ENCODE measurements around the gene DDX39B. TPM values are rescaled to one million over a fixed set of nuclear protein-coding genes. Genes with fewer than 3 reads are reported as not detected.
A peak's percentile ranks its signal among the peaks of the same experiment; 100 is the strongest.
"Not testable (repeated sequence)": the region's sequence is repeated elsewhere in the genome, so short reads cannot be mapped to it uniquely, and the experiment has no call there.

The DDX39B gene
- total RNA-seq, 4 donors from 2014 or later: 254 to 449 (median 281) TPM

DNA sequence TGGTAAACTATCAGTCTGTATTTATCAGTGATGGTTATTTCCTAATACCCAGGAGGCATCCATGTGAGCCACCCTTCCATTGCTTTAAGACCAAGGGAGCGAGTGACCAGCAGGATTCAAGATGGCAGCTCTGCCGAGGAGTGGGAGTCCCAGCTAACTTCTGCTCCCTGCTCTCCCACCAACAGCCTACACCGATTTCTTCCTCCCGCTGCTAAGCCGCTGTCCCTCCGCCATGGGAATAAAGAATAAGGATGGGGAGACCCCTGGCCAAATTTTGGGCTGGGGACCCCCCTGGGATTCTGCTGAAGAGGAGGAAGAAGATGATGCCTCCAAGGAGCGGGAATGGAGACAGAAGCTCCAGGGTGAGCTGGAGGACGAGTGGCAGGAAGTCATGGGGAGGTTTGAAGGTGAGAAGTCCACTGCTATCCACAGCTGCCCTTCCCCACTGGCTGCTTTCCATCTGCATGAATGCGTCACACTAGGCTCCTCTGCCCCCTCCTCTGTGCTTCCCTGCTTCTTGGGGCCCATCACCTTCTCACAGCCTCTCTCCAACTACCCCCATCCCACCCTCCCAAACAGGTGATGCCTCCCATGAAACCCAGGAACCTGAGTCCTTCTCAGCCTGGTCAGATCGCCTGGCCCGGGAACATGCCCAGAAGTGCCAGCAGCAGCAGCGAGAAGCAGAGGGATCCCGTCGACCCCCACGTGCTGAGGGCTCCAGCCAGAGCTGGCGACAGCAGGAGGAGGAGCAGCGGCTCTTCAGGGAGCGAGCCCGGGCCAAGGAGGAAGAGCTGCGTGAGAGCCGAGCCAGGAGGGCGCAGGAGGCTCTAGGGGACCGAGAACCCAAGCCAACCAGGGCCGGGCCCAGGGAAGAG lies 15.9 kb upstream of the DDX39B start:
- H3K36me3 ChIP-seq: peaks cover 52% of the 10 kb centered on the region
- no peak overlapping the region for H3K4me3 ChIP-seq
- DNase-seq (ENCODE audit: low spot score in 2 of 2): no peak
- TF ChIP-seq EP300 (IDR thresholded peaks at IDR 0.05): no peak
- TF ChIP-seq POLR2AphosphoS5 (IDR thresholded peaks at IDR 0.05): no peak
- no peak for TF ChIP-seq POLR2A (IDR thresholded peaks at IDR 0.05)
- TF ChIP-seq, protein P1, sequence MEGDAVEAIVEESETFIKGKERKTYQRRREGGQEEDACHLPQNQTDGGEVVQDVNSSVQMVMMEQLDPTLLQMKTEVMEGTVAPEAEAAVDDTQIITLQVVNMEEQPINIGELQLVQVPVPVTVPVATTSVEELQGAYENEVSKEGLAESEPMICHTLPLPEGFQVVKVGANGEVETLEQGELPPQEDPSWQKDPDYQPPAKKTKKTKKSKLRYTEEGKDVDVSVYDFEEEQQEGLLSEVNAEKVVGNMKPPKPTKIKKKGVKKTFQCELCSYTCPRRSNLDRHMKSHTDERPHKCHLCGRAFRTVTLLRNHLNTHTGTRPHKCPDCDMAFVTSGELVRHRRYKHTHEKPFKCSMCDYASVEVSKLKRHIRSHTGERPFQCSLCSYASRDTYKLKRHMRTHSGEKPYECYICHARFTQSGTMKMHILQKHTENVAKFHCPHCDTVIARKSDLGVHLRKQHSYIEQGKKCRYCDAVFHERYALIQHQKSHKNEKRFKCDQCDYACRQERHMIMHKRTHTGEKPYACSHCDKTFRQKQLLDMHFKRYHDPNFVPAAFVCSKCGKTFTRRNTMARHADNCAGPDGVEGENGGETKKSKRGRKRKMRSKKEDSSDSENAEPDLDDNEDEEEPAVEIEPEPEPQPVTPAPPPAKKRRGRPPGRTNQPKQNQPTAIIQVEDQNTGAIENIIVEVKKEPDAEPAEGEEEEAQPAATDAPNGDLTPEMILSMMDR (IDR thresholded peaks at IDR 0.05): no peak
- no peaks in the 10 kb centered on the region for H3K9me3 ChIP-seq
- 71% methylated on average over 14 of the region's 24 CpGs for WGBS
- H3K4me1 ChIP-seq: peaks cover 26% of the 10 kb centered on the region
- no peaks in the 10 kb centered on the region for H3K27me3 ChIP-seq
- no peak overlapping the region for H3K27ac ChIP-seq

DNA sequence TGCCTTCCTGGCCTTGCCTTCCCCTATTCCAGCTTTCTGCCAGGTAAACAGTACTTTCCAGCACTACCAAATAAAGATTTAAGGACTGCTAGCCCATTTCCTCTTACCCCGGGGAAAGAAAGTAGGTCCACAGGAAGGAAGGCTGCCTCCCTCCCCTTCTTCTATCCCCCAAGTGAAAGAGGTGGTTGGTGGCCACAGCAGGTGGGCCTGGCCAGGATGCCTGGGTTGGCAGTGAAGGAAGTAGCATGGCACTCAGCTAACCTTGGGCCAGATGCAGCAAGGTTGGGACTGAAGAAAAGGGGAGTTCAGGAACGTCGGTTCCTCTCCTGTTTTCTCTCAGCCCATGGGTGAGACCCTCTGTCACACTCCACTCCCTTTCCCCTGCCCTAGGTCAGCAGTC lies 14.5 kb upstream of the DDX39B start:
- no peak for TF ChIP-seq EP300 (IDR thresholded peaks at IDR 0.05)
- TF ChIP-seq POLR2A (IDR thresholded peaks at IDR 0.05): no peak
- no peak for TF ChIP-seq POLR2AphosphoS5 (IDR thresholded peaks at IDR 0.05)
- TF ChIP-seq, protein P1 (IDR thresholded peaks at IDR 0.05): no peak
- Histone ChIP-seq H3K9me3 (no peaks in the 10 kb centered on the region), H3K36me3 (peaks cover 61% of the 10 kb centered on the region), H3K27ac (no peak overlapping the region), H3K4me1 (peaks cover 25% of the 10 kb centered on the region), H3K27me3 (no peaks in the 10 kb centered on the region), H3K4me3 (no peak overlapping the region)
- 78% methylated on average over 3 of the region's 3 CpGs for WGBS
- no peak for DNase-seq (ENCODE audit: low spot score in 2 of 2)

DNA sequence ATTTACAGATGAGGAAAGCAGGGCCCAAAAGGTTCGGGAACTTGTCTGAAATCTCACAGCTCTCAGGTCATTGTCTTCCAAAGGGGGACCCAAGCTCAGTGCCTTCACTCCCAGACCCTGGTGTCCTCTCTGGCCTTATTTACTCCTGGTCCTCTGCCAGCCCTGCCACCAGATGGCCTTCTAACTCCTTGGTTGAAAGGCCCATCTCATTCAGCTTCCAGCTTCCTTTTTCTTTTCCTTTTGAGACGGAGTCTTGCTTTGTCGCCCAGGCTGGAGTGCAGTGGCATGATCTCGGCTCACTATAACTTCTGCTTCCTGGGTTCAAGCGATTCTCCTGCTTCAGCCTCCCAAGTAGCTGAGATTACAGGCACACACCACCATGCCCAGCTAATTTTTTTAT lies 9.6 kb upstream of the DDX39B start:
- DNase-seq (ENCODE audit: low spot score in 2 of 2); H3K9me3 ChIP-seq; H3K27ac ChIP-seq; H3K27me3 ChIP-seq; H3K4me3 ChIP-seq: not testable (repeated sequence)
- Histone ChIP-seq H3K4me1 (peaks cover 18% of the 10 kb centered on the region), H3K36me3 (peaks cover 51% of the 10 kb centered on the region)
- 63% methylated on average over 5 of the region's 5 CpGs for WGBS

DNA sequence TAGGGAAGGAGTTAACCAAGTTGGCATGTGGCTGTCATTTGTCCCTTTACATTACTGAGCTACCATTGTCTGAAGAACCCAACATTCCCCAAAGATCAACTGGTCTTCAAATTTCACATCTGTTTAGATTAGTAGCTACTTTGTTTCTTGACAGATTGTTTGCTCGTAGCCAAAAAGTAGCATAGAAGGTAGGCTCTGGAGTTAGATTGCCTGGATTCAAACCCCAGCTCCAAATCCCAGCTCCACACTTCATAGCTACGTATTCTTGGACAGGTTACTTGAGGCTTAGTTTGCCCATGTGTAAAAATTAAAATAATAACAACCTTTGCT lies 6.7 kb upstream of the DDX39B start:
- DNase-seq (ENCODE audit: low spot score in 2 of 2): no peak
- 87% methylated on average over 2 of the region's 2 CpGs for WGBS
- Histone ChIP-seq H3K36me3 (peaks cover 38% of the 10 kb centered on the region), H3K9me3 (no peaks in the 10 kb centered on the region), H3K27ac (peak overlapping the region; percentile 57), H3K27me3 (no peaks in the 10 kb centered on the region), H3K4me3 (peak overlapping the region; percentile 40), H3K4me1 (peaks cover 22% of the 10 kb centered on the region)
- TF ChIP-seq POLR2AphosphoS5 (IDR thresholded peaks at IDR 0.05) (no peak), POLR2A (IDR thresholded peaks at IDR 0.05) (no peak), EP300 (IDR thresholded peaks at IDR 0.05) (no peak)
- TF ChIP-seq, protein P1 (IDR thresholded peaks at IDR 0.05): no peak

DNA sequence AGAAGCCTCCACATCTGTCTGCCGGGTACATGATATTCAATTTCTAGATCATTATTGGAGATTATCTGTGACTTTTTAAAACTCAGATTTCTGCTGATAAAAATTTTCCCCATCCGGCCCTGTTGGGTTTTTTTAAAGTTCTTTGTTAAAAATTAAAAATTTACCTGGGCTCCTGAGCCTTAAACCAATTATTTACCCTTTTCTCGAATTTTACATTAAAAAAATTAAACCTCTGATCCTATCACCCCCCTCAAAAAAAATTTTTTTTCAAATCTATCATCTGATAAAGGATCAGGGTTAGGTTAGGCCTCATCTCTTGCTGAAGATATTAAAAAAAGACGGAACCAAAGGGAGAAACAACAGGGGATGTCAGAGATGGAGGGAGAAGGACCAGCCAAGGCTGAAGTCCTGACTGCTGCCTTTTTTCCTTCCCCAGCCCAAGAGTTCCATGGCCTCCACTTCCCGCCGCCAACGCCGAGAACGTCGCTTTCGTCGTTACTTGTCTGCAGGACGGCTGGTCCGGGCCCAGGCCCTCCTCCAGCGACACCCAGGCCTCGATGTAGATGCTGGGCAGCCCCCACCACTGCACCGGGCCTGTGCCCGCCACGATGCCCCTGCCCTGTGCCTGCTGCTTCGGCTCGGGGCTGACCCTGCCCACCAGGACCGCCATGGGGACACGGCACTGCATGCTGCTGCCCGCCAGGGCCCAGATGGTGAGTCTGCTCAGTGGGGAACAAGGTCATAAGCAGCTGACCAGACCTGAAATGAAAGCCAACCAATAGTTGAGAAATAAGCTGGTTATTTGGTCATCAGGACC lies 6.1 kb upstream of the DDX39B start:
- Histone ChIP-seq H3K4me3 (peak overlapping the region; percentile 40), H3K36me3 (peaks cover 34% of the 10 kb centered on the region), H3K27ac (peak overlapping the region; percentile 57), H3K9me3 (no peaks in the 10 kb centered on the region), H3K4me1 (peaks cover 25% of the 10 kb centered on the region), H3K27me3 (no peaks in the 10 kb centered on the region)
- WGBS: 78% methylated on average over 24 of the region's 24 CpGs
- DNase-seq (ENCODE audit: low spot score in 2 of 2): peak in 1 of 2 donors; percentile 74
- TF ChIP-seq EP300 (IDR thresholded peaks at IDR 0.05) (no peak), POLR2A (IDR thresholded peaks at IDR 0.05) (no peak), POLR2AphosphoS5 (IDR thresholded peaks at IDR 0.05) (no peak)
- TF ChIP-seq, protein P1 (IDR thresholded peaks at IDR 0.05): no peak

Measured in suprapubic skin (tissue), 4 donors.